OCI-LY7 (cell line): ENCODE data around the gene SAYSD1.

Experiments used
- CTCF ChIP-seq: fragments of 200-600 bp; sonication (generic); conservative IDR thresholded peaks from 2 replicates; pipeline ENCODE4 v1.5.1; 2014; ENCODE audit warnings: mild to moderate bottlenecking, antibody characterized with exemption, low read length, moderate library complexity, mixed read lengths
- EZH2phosphoT487 ChIP-seq: fragments of 200-600 bp; sonication (generic); IDR thresholded peaks from 2 replicates; pipeline ENCODE4 v1.6.1; 2018; ENCODE audit warnings: low read depth, borderline replicate concordance, mild to moderate bottlenecking, mixed run types, antibody characterized with exemption, low read length, moderate library complexity, mixed read lengths

- TF ChIP-seq CTCF (no peak), EZH2phosphoT487 (no peak)
Observed at GRCh38 chr6:39074486-39074885, 40.5 kb downstream of the SAYSD1 start.
